HPDE6-E6E7 (cell line): ENCODE measurements around the gene SMCO3.

ENCODE experiments used
- DNase-seq: peaks from one replicate; pipeline ENCODE4 v3.0.0; 2011; ENCODE audit warnings: missing footprints; ENCODE audit errors: extremely low spot score

SMCO3 gene

DNA sequence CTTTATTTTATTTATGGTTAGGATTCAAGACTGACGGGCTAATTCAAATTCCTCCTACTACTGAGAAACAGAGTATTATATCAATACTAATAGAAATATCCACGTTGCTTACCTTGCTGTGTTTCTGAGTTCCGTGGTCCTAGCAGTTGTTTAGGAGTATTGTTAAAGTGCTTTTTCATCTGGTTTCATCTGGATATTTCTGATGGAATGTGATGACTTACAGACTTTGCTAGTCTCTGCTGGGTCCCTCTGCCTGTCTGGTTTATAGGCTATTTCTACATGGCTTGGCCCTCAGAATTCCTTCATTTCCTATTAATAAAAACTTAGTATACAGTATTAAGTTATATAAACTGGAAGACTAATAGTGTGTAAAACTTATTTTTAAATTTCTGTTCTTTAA is at the start of gene SMCO3:
SMCO3 (minus strand) TSS at position 169 of the 400 bp plus-strand sequence. CDS start 7,502 bp downstream, outside the sequence.
- DNase-seq: no peak

DNA sequence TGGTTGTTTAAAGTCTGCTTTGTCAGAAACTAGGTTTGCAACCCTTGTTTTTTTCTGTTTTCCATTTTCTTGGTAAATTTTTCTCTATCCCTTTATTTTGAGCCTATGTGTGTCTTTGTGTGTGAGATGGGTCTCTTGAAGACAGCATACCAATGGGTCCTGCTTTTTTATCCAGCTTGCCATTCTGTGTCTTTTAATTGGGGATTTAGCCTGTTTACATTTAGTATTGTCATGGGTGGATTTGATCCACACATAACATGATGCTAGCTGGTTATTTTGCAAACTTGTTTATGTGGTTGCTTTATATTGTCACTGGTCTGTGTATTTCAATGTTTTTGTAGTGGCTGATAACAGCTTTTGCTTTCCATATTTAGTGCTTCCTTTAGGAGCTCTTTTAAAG is 46.5 kb upstream of the SMCO3 start:
- DNase-seq: no peak

DNA sequence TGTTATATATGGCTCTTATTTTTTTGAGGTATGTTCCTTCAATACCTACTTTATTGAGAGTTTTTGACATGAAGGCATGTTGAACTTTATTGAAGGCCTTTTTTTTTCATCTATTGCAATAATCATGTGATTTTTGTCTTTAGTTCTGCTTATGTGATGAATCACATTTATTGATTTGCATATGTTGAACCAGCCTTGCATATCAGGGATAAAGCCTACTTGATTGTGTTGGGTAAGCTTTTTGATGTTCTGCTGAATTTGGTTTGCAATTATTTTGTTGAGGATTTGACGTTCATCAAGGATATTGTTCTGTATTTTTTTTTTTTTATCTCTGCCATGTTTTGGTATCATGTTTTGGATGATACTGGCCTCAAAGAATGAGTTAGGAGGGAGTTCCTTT is 44.5 kb upstream of the SMCO3 start:
- no peak for DNase-seq

DNA sequence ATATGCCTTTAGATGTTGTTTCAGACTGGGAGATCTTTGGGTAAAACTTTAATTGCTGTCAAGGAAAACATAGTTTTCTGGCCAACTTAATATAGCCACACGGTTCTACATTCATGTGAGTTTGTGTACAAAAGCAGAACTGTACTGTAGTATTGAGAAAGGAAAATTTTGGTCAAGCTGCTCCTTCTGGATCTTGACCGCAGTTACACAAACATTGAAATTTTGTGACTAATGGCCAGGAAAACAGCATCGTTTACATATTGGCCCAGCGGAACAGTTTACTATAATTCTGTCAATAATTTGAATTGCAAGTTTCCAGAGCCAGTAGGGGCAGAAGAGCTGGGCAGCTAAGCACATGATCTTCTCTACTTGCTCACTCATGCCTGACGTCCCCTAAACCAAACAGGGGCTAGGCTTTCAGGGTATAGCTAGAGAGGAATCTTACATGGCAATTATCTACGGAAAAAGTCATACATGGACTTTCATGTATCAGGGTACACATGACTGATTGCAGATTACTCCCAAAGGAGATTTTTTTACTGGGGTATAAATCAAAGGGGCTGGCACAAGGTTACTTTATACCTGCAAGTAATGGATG is 40.7 kb upstream of the SMCO3 start:
- no peak for DNase-seq

DNA sequence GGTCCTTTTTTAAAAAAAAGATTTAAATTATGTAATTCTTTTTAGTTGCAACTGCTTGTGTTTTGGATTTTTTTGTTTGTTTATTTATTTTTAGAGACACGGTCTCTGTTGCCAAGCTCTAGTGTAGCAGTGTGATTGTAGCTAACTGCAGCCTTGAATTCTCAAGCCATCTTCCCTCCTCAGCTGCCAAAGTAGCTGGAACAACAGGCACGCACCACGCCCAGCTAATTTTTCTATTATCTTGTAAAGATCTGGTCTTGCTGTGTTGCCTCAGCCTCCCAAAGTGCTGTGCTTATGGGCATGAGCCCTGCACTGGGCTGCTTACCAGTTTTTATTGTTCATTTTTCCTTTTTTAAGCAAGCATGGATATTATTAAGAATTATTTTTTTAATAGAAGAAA is 40.0 kb upstream of the SMCO3 start:
- DNase-seq: no peak

DNA sequence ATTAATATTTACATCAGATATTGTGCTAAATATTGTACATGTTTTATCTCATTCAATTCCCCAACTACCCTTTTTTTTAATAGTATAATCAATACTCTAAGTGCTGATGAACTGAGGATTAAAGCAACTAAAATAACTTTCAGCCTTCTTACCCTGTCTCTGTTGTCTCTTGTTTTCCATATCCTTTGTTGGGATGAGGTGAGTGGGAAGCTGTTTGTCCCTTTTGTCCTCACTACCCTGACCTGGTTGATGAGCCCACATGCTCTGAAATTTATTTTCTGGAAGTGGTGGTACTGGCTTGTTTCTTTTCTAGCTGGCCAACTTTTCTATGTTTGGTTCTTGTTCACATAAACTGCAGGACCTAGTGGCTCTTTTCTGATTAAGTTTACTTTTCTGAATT is 38.9 kb upstream of the SMCO3 start:
- DNase-seq: no peak

DNA sequence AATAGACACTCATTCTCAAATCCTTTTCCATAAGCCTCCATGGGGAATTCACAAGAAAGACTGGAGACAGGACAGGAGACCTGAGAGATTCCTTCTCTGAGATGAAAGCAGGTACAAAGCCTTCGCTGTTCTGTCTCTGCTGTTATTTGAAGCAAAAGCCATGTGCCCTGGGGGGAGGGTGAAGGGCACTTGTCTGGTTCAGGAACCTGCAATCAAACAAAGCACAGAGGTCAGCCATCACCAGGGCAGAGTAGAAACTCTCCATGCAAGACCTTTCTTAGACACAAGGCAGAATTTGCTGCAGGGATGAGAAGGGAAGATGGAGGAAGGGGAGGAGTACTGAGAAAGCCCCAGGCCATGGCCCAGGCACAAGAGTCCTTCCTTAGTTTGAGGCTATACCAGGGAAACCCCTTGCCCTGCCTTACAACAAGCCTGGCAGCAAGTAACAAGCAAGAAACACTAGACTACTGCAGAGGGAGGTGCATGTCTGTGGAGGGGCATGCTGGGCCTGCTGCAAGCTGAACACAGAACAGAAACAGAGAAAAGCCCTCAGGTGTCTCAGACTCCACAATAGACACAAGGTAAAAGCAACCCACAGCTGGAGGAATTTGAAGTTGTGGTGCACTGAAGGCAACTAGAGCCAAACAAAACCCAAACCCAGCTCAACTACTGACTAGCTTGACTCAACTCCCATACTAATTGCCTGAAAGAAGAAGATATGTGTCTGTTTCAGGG is 37.1 kb upstream of the SMCO3 start:
- no peak for DNase-seq

DNA sequence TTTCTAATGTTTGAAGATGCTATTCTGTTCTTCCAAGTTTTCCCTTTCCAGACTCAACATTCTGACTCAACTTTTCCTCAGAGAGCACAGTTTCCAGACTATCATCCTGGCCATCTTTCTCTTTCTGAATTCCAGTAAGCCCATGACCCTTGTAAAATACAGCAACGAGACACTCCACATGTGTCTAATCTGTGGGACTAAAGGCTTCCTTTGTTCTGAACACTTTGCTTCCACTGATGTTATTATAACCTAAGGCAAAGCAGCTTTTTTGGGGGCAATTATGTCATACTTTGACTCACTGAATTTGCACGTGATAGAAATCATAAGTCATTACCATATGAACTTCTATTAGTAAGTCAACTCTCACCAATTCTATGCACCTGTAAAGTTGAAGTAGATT is 35.7 kb upstream of the SMCO3 start:
- no peak for DNase-seq

DNA sequence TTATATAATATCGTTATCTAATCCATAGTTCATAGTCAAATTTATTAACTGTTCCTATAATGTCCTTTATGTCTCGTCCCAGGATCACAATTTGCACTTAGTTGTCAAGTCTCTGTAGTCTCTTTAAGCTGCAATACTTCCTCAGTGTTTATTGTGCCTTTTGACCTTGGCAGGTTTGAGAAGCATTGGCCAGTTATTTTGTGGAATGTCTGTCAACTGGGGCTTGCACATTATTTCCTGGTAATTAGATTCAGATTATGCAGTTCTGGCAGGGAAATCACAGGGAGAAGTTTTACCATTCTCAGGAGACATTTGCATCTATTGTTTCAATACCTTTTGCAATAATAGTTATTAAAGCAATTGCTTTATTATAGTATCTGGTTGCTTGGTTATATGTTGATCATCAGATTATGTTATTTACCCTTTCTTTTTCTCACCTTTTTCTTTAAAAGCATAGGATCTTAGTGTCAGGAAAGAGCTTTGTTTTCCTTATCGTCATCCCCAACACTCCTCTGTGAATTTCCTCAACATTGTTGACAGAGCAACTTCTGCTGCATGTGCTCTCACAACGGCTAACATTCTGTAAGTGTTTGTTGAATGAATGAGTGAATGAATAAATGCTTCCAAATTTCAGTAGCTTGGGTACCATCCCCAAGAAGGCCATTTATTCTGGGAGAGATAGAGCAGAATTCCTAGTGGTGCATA is 33.0 kb upstream of the SMCO3 start:
- DNase-seq: no peak

DNA sequence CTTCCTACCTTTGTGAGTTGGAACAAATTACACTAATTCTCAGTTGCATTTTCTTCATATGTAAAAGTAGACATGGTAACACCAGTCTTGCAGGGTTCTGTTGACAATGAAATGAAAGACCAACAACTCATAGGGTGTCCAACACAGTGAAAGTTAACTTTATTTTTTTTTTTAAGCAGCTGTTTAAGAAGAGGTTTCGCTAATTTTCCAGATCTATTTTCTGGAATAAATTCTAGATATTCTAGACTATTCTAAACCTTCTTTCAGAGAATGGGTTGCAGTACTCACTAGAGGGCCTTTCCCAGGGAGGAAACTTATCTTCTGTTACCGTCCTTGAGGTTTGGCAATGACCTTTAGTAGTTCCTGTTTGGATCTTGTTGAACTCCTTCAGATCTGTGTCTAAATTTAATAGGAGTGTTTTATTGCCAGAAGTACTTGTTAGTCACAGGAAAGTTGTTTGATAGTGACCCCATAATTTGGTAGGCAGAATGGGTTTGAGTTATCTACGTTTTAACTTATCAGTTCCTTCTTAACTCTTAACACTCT is 32.1 kb upstream of the SMCO3 start:
- no peak for DNase-seq

DNA sequence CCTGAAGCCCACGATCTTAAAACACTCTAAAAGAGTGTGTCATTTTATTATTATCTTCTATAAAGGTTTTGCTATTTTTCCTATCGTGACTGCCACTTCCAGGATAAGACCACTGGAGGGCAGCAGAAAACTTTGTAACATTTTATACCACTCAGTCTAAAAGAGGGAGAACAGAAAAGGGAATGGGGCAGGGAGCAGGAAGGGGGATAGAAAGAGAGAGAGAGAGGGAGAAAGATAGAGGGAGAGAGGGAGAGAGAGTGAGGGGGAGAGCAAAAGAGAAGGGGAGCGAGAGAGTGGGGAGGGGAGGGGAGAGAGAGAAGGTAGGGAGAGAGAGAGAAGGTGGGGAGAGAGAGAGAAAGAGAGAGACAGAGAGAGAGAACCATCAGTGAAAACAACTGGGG is 31.4 kb upstream of the SMCO3 start:
- DNase-seq: no peak

DNA sequence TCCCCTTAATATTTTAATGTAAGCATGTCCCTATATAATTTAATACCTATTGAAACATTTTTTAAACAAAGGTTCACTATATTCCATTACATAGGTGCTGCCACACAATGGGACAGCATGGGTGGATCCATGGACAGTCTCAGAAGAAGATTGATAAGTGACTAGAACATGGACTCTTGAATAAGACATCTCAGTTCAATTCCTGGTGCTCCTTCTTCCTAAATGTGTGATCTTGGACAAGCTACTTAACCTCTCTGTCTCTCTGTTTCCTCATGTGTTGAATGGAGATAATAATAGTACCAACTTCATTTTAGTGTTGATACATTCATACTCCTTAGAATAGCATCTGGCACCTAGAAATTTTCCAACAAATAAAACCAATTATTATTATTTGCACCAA is 30.4 kb upstream of the SMCO3 start:
- DNase-seq: no peak

DNA sequence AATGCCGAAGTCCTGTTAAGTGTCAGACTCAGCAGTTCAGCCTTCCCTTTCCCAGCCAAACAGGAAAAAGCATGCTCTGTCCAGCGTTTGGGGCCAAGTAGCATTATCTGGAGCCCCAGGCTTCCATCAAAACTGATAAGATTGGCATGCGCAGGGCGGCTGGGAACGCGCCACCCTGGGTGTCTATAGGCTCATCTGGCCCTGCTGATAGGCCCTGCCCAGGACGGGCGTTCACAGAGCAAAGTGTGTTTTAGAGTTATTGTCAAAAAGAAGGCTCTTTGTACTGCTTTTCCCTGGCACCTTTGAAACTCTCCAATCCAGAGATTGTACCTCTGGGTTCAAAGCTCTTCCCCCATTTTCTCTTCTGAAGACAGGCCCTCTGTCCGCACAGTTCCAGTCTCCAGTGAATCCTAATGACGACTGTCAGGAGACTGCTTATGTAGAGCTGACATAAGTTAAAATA is 29.5 kb upstream of the SMCO3 start, which contains the start of gene ART4:
ART4 (minus strand) TSS at position 102 of the 463 bp plus-strand sequence. CDS start 413 bp downstream, outside the sequence.
- no peak for DNase-seq

DNA sequence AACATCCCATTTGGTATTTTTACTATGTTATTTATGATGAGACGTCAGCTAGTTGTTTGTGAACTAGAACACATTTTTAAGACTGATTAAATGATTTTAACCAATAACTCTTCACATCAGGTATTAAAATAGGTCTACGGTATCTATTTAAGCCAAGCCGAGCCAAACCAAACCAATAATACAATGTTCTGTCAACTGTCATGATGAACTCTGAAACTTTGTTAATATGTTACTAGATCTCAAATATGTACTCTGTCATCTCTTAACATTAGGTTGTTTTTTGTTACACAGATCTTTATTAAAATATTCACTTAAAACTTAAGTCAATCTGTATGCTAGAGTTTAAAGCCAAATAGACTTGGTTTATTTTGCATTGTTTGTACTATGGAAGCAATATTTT is 28.3 kb upstream of the SMCO3 start:
- no peak for DNase-seq

DNA sequence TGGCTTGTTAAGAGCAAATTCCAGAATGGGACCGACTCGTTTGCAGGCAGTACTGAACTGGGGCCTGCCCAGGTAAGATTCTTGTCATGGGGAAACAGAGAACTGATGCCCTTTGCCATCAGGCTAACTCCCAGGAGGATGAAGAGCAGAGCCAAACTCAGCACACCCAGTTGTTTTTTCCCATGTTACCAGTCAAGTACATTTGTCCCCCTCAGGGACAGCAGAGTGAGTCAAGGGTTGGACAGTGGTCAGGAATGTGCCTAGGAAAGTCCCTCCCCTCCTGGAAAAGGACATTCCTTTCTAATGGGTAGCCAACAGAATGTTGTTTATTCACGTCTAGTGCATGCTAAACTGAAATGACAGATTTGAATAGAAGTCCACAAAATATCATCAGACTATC is 27.8 kb upstream of the SMCO3 start:
- no peak for DNase-seq

DNA sequence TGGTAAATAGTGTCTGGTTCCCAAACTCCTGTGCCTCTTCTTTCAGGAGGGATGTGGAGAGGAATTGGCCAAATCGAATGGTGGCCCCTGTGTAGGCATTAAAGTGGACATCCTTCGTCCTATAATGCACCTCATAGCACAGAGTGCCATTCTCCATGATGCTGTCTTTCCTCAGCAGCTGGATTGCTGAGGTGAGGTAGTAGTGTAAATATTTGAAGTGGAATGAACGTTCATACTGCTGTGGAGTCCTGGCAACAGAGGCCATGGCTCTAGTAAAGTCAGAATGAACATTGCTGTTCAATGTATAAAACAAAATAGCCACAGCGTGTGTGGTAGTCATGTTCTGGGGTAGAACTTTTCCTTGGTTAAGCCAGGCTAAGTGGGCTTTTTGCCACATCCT is 26.6 kb upstream of the SMCO3 start:
- DNase-seq: no peak

DNA sequence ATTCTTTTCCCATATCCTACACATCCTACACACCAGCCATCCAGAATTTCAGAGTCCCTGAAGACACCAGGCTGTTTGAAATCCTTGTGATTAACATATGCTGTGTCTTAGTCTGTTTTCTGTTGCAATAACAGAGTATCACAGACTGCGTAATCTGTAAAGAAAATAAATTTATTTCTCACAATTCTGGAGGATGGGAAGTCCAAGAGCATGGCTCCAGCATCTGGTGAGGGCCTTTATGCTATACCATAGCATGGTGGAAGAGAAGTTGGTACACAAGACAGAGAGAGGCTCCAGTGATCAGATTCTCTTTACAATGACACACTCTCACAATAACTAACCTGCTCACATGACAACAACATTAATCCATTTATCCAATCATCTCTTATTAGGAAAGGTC is 25.3 kb upstream of the SMCO3 start:
- no peak for DNase-seq

DNA sequence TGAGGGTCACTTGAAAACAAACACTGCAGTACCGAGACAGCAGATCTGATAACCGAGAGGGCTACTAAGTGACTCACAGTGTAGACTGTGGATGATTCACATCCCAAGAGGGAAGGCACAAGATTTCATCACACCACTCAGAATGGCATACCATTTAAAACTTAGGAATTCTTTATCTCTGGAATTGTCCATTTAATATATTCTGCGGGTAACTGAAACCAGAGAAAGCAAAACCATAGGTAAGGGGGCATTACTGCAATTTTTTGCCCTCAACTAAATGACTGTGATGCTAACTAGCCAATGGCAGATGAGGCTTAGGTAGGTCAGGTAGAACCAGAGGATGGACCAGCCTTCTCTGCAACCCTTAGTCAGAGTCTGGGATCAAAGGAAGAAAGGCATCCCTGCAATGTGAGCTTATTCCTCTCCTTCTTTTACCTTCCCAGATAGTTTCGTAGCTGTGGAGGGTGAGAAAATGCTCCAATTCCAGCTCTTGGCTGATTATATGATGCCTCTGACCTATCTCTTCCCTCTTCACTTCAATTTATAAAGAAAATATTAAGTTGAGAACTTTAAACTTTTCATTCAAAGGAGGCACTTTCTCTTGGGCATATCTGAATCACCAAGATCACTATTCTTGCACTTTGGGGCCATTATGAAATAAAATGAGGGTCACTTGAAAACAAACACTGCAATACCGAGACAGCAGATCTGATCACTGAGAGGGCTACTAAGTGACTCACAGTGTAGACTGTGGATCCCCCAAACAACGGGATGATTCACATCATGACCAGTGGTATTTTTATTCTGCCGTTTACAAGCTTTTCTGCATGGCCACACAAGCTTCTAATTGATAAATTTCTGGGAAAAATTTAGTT is 22.6 kb upstream of the SMCO3 start:
- DNase-seq: peak; percentile 32

DNA sequence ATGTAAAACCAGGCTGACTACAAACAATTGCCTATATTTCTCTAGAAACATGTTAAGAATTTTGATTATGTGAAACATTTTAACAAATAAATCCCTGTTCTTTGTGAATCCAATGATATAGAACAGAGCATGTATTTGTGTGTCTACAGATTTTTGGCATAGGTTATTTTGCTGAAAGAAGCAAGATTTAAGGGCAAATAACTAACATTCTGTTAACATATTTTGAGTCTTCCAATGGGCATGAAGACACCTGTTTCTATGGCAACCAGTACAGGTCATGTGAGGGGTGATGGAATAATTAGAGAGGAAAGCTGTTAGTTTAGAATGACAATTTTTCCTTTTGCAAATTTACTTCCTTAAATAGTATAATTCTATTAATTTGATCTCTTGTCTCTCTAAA is 20.5 kb upstream of the SMCO3 start:
- no peak for DNase-seq

DNA sequence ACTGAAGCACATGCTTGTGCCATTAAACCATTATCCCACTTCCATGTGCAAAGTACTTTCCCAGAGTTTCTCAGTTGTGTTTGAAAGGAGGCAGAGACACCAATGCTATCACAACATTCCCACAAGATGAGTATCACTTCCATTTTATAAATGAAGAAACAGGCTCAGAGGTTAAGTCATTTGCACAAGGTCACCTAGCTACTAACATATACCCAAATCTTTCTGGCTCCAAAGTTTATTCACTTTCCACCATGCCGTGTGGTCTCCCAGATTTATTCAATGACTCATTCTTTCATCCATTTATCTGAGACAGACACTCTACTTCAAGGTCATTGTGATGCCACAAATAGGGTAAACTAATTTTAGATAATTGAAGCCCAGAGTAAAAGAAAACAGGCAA is 20.0 kb upstream of the SMCO3 start:
- no peak for DNase-seq

DNA sequence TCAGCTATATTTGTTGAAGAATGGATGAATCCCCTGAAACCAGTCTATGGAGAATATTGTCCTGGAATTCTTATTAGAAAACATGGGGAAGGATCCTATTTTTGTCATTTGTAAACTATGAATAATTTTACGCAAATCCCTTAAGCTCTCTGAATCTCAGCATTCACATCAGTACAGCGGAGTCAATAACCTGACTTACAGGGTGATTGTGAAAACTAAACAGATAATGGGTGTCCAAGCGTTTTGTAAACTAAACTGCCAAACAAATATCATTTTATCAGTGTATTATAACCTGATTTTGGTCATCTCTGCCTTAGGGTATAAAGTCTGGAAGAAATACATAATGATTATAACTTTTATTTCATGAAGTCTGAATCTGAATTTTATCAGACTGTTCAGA is 19.4 kb upstream of the SMCO3 start:
- DNase-seq: no peak

DNA sequence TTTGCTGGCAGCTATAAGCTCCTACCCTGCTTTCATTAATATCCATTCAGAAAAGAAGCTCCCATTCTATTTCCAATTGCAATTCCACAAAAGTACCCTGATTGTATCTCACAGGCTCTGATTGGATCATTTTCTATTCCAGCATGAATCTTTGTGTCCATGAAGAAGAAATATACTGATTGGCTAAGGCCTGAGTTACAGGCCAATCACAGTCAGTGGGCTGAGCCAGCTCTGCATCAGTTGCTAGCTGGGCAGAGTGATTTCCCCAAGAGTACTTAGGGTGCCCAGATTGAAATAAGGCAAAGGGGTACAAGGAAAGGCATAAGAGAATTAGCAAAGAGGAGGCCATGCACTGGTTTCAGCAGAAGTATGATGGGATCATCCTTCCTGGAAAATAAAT is 14.9 kb upstream of the SMCO3 start:
- no peak for DNase-seq
